Vagina (tissue), 2 donors: Measurements from ENCODE around the gene CAPRIN1. TPM values are rescaled to one million over a fixed set of nuclear protein-coding genes. Genes with fewer than 3 reads are reported as not detected.
"Not testable (repeated sequence)": the region's sequence is repeated elsewhere in the genome, so short reads cannot be mapped to it uniquely, and the experiment has no call there.

Experiments used
- DNase-seq, 2 donors: peaks; one replicate each; pipeline ENCODE4 v3.0.0-alpha.2; 2017; ENCODE audit errors: extremely low spot score in 2 of 2
- H3K27ac ChIP-seq: fragments of 200-600 bp; sonication (generic); one replicate; pipeline ENCODE4 v1.5.1; 2019
- H3K27me3 ChIP-seq: fragments of 200-600 bp; sonication (generic); one replicate; pipeline ENCODE4 v1.5.1; 2019
- H3K36me3 ChIP-seq, 2 donors: fragments of 200-600 bp; sonication (generic); one replicate each; pipeline ENCODE4 v1.5.1; 2017 to 2019
- H3K4me1 ChIP-seq: fragments of 200-600 bp; sonication (generic); one replicate; pipeline ENCODE4 v1.5.1; 2019
- H3K4me3 ChIP-seq, 2 donors: fragments of 200-600 bp; sonication (generic); 1 replicate in 1 of 2; 2 replicates in 1 of 2; pipeline ENCODE4 v1.5.1; 2016 to 2019
- H3K9me3 ChIP-seq: fragments of 200-600 bp; sonication (generic); one replicate; pipeline ENCODE4 v1.5.1; 2019
- CTCF ChIP-seq, 3 experiments: fragments of 450-650 bp in 2 of 3; fragments of 200-600 bp in 1 of 3; sonication (generic) in 1 of 3; IDR thresholded peaks; one replicate each; pipeline ENCODE4 v1.5.1; 2017 to 2019; ENCODE audit warnings: antibody characterized with exemption in 3 of 3, mild to moderate bottlenecking in 2 of 3, moderate library complexity in 2 of 3
- POLR2A ChIP-seq, 2 donors: fragments of 450-650 bp; IDR thresholded peaks; one replicate each; pipeline ENCODE4 v1.6.1; 2017; ENCODE audit warnings: antibody characterized with exemption in 2 of 2, mild to moderate bottlenecking in 2 of 2, moderate library complexity in 2 of 2
- POLR2AphosphoS5 ChIP-seq, 2 donors: sonication (generic); formaldehyde crosslinking; IDR thresholded peaks; one replicate each; pipeline ENCODE4 v1.9.0; 2017; ENCODE audit warnings: antibody characterized with exemption in 2 of 2, mild to moderate bottlenecking in 2 of 2, low read depth in 1 of 2; ENCODE audit not compliant: insufficient read depth in 1 of 2
- intact Hi-C: fragments of 100-400 bp; cut with DNase I; formaldehyde crosslinking; loops from one replicate; pipeline ENCODE4 v1.15.1; 2023
- total RNA-seq: library from RNA; depleted of rRNA; stranded (reverse); fragments of >200 nt; gene quantifications from one replicate; pipeline ENCODE4 v1.2.3, GENCODE V29; 2016

CAPRIN1 gene
- total RNA-seq, 1 donor from 2014 or later, result 123 TPM

GRCh38 chr11:34067383-34068065 is 16.0 kb downstream of the CAPRIN1 start:
- intact Hi-C loops, result no loop called here

GRCh38 chr11:34068111-34068510 is 16.6 kb downstream of the CAPRIN1 start:
- Histone ChIP-seq H3K4me3 (no peak overlapping the region), H3K4me1 (peaks cover 61% of the 10 kb centered on the region), H3K9me3 (no peaks in the 10 kb centered on the region), H3K36me3 (peaks cover 0 to 16% of the 10 kb centered on the region in 2 donors), H3K27me3 (no peaks in the 10 kb centered on the region), H3K27ac (no peak overlapping the region)
- TF ChIP-seq POLR2AphosphoS5 (IDR thresholded peaks at IDR 0.05; ENCODE audit: insufficient read depth in 1 of 2, low read depth in 1 of 2), result no peak
- no peak for TF ChIP-seq POLR2A (IDR thresholded peaks at IDR 0.05)
- TF ChIP-seq CTCF (IDR thresholded peaks at IDR 0.05), result no peak
- intact Hi-C loops, result no loop called here
- DNase-seq, result no peak

More at GRCh38 chr11:34067383-34068065, 16.0 kb downstream of the CAPRIN1 start:
- peaks cover 0 to 10% of the 10 kb centered on the region in 2 donors for H3K36me3 ChIP-seq
- DNase-seq, result no peak
- no peak overlapping the region for H3K4me3 ChIP-seq
- H3K27ac ChIP-seq, result no peak overlapping the region
- peaks cover 64% of the 10 kb centered on the region for H3K4me1 ChIP-seq
- no peaks in the 10 kb centered on the region for H3K9me3 ChIP-seq
- no peaks in the 10 kb centered on the region for H3K27me3 ChIP-seq
- no peak for TF ChIP-seq CTCF (IDR thresholded peaks at IDR 0.05)
- no peak for TF ChIP-seq POLR2AphosphoS5 (IDR thresholded peaks at IDR 0.05; ENCODE audit: insufficient read depth in 1 of 2, low read depth in 1 of 2)
- TF ChIP-seq POLR2A (IDR thresholded peaks at IDR 0.05), result no peak

GRCh38 chr11:34071306-34071705 is 19.8 kb downstream of the CAPRIN1 start:
- Histone ChIP-seq H3K36me3 (peaks cover 0 to 28% of the 10 kb centered on the region in 2 donors), H3K4me1 (peaks cover 48% of the 10 kb centered on the region)
- DNase-seq, intact Hi-C loops, H3K4me3 ChIP-seq, H3K27ac ChIP-seq, H3K27me3 ChIP-seq, H3K9me3 ChIP-seq: not testable (repeated sequence)

- no peak for DNase-seq
- H3K4me1 ChIP-seq, result peaks cover 45% of the 10 kb centered on the region
- no peaks in the 10 kb centered on the region for H3K27me3 ChIP-seq
- H3K36me3 ChIP-seq, result peaks cover 0 to 35% of the 10 kb centered on the region in 2 donors
- TF ChIP-seq POLR2AphosphoS5 (IDR thresholded peaks at IDR 0.05; ENCODE audit: insufficient read depth in 1 of 2, low read depth in 1 of 2) (no peak), CTCF (IDR thresholded peaks at IDR 0.05) (no peak), POLR2A (IDR thresholded peaks at IDR 0.05) (no peak)
- H3K27ac ChIP-seq, result no peak overlapping the region
- H3K9me3 ChIP-seq, result no peaks in the 10 kb centered on the region
- intact Hi-C loops, result no loop called here
- no peak overlapping the region for H3K4me3 ChIP-seq
These were observed 20.5 kb downstream of the CAPRIN1 start for GRCh38 chr11:34072041-34072440.

GRCh38 chr11:34072832-34073231 is 21.3 kb downstream of the CAPRIN1 start:
- DNase-seq, result no peak
- no peak overlapping the region for H3K4me3 ChIP-seq
- intact Hi-C loops, result no loop called here
- no peak overlapping the region for H3K27ac ChIP-seq
- H3K4me1 ChIP-seq, result peaks cover 37% of the 10 kb centered on the region
- H3K36me3 ChIP-seq, result peaks cover 0 to 38% of the 10 kb centered on the region in 2 donors
- H3K9me3 ChIP-seq, result no peaks in the 10 kb centered on the region
- TF ChIP-seq POLR2AphosphoS5 (IDR thresholded peaks at IDR 0.05; ENCODE audit: insufficient read depth in 1 of 2, low read depth in 1 of 2) (no peak), POLR2A (IDR thresholded peaks at IDR 0.05) (no peak), CTCF (IDR thresholded peaks at IDR 0.05) (no peak)
- H3K27me3 ChIP-seq, result no peaks in the 10 kb centered on the region
